ENCODE data around the gene SFMBT1.
"Not testable (repeated sequence)": the region's sequence is repeated elsewhere in the genome, so short reads cannot be mapped to it uniquely, and the experiment has no call there.

Gene SFMBT1

GRCh38 chr3:53072653-53073552, 27.0 kb upstream of the SFMBT1 start:
- no peak for FAIRE-seq

- FAIRE-seq = no peak
Measured at GRCh38 chr3:53071882-53072431, 26.1 kb upstream of the SFMBT1 start.

GRCh38 chr3:53069422-53070068, 23.7 kb upstream of the SFMBT1 start:
- no peak for FAIRE-seq

- FAIRE-seq = no peak
Measured at GRCh38 chr3:53068176-53068575, 22.3 kb upstream of the SFMBT1 start.

- no peak for FAIRE-seq
Measured at GRCh38 chr3:53067567-53067966, 21.7 kb upstream of the SFMBT1 start.

- FAIRE-seq = no peak
Measured at GRCh38 chr3:53065841-53066480, 20.1 kb upstream of the SFMBT1 start.

GRCh38 chr3:53062905-53063304, 17.0 kb upstream of the SFMBT1 start:
- no peak for FAIRE-seq

GRCh38 chr3:53056442-53056841, 10.6 kb upstream of the SFMBT1 start:
- FAIRE-seq = no peak

- FAIRE-seq = not testable (repeated sequence)
Measured at GRCh38 chr3:53054233-53054632, 8.4 kb upstream of the SFMBT1 start.

GRCh38 chr3:53051929-53052328, 6.1 kb upstream of the SFMBT1 start:
- no peak for FAIRE-seq

- no peak for FAIRE-seq
Measured at GRCh38 chr3:53049987-53050386, 4.1 kb upstream of the SFMBT1 start.

GRCh38 chr3:53046171-53047170, 598 bp upstream of the SFMBT1 start:
- FAIRE-seq = no peak

- no peak for FAIRE-seq
Measured at GRCh38 chr3:53044711-53045517, 959 bp downstream of the SFMBT1 start.

- FAIRE-seq = peak; percentile 69
Measured at GRCh38 chr3:53044371-53044710, 1.5 kb downstream of the SFMBT1 start.

GRCh38 chr3:53043738-53044137, 2.1 kb downstream of the SFMBT1 start:
- peak; percentile 30 for FAIRE-seq

- FAIRE-seq = no peak
Measured at GRCh38 chr3:53042651-53043050, 3.2 kb downstream of the SFMBT1 start.

- FAIRE-seq = peak; percentile 56
Measured at GRCh38 chr3:53040351-53040820, 5.5 kb downstream of the SFMBT1 start.

- no peak for FAIRE-seq
Measured at GRCh38 chr3:53039376-53039752, 6.5 kb downstream of the SFMBT1 start.

- FAIRE-seq = no peak
Measured at GRCh38 chr3:53038679-53039375, 7.0 kb downstream of the SFMBT1 start.

- FAIRE-seq = no peak
Measured at GRCh38 chr3:53035825-53036619, 9.9 kb downstream of the SFMBT1 start.

Data from islet of Langerhans (tissue), 1 donor.